Measurements from ENCODE around the gene RBBP8NL. TPM values are rescaled to one million over a fixed set of nuclear protein-coding genes. Genes with fewer than 3 reads are reported as not detected.

RBBP8NL gene
- total RNA-seq, 1 donor from 2014 or later = not detected

- intact Hi-C loops (cut with micrococcal nuclease) = loop anchor here (1.0 kb wide), 1 partner anchor 64 kb away; the partner anchor contains the start of gene ADRM1
Observed at GRCh38 chr20:62365814-62366369, 61.4 kb downstream of the RBBP8NL start.

- intact Hi-C loops (cut with micrococcal nuclease) = loop anchor here (1.0 kb wide), 1 partner anchor 63 kb away; the partner anchor contains the start of gene ADRM1
Observed at GRCh38 chr20:62364911-62365736, 62.2 kb downstream of the RBBP8NL start.

GRCh38 chr20:62363920-62364851 is 63.2 kb downstream of the RBBP8NL start:
- intact Hi-C loops (cut with micrococcal nuclease) = no loop called here

- intact Hi-C loops (cut with micrococcal nuclease) = no loop called here
Observed at GRCh38 chr20:62362991-62363919, 64.1 kb downstream of the RBBP8NL start.

- intact Hi-C loops (cut with micrococcal nuclease) = no loop called here
Observed at GRCh38 chr20:62362590-62362940, 64.8 kb downstream of the RBBP8NL start.

- intact Hi-C loops (cut with micrococcal nuclease) = no loop called here
Observed at GRCh38 chr20:62361799-62362589, 65.3 kb downstream of the RBBP8NL start.

- intact Hi-C loops (cut with micrococcal nuclease) = no loop called here
Observed at GRCh38 chr20:62360854-62361798, 66.2 kb downstream of the RBBP8NL start.

Other genes starting within 250 kb of the RBBP8NL start
- 30.9 and 33.4 TPM in 2 replicates for gene MTG2, start 244.5 kb downstream of the RBBP8NL start, total RNA-seq
- gene HRH3, start 207.3 kb downstream of the RBBP8NL start, total RNA-seq = not detected in 2 replicates
- gene OSBPL2, start 189.0 kb downstream of the RBBP8NL start, total RNA-seq = 27.2 TPM in 2 replicates
- gene ADRM1, start 124.5 kb downstream of the RBBP8NL start, total RNA-seq = 109 and 114 TPM in 2 replicates
- gene LAMA5, start 60.2 kb downstream of the RBBP8NL start, total RNA-seq = 0.70 and 0.77 TPM in 2 replicates
- gene RPS21, start 40.4 kb downstream of the RBBP8NL start, total RNA-seq = 1,960 and 1,982 TPM in 2 replicates
- gene CABLES2, start 20.3 kb downstream of the RBBP8NL start, total RNA-seq = 21.9 and 22.0 TPM in 2 replicates
- gene GATA5, start 48.5 kb upstream of the RBBP8NL start, total RNA-seq = not detected in 2 replicates
- 57.2 and 58.0 TPM in 2 replicates for gene SLCO4A1, start 215.0 kb upstream of the RBBP8NL start, total RNA-seq